Measurements from ENCODE around the gene HPCAL4. TPM values are rescaled to one million over a fixed set of nuclear protein-coding genes. Genes with fewer than 3 reads are reported as not detected.

Gene HPCAL4
- 0.39 and 0.48 TPM in 2 replicates for total RNA-seq

DNA sequence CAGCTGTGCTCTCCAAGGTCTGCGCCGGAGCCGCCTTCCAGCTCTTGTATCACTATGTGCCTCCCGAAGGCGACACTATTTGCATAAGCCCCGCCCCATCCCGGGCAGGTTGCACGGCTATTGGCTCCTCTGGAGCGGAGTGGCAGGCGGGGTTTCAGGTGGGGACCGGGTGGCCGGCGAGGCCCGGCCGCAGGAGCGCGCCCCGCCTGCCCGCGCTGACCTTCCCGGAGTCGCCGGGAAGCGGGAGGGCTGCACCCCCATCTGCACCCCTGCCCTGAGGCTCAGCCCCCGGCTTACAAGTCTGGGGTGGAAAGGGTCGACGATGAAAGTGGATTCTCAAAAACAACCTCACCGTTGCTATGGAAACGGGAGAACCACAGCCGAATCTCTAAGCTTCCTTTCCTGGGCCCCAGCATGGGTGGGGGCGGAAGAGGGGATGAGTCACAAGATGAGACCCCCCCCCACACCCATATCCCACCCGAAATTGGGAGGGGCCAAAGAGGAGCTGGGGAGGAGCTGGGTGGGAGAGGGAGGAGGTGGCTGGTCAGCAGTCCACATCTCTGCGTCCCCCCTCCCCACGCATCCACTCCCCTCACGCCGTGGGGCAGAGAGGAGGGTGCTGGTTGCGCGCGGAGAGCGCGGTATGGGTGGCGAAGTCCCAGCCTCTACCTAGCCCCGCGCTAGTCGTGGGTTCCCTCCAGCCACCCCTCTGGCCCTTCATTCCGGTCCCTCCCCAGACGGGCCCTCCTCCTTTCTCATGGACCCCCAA lies at the start of gene HPCAL4:
TSS of gene HPCAL4 (minus strand) at position 51 of the 769 bp plus-strand sequence. CDS start 6,830 bp downstream, outside the sequence.
- intact Hi-C loops (cut with micrococcal nuclease): no loop called here
- peaks cover 56% of the 10 kb centered on the region for H3K27me3 Mint-ChIP-seq (ENCODE audit: low read depth)
- DNase-seq (ENCODE audit: low spot score): peak; percentile 86
- H3K27ac Mint-ChIP-seq: no peak within 1 kb of the TSS
- H3K4me3 Mint-ChIP-seq (ENCODE audit: low read depth): peak within 1 kb of the TSS; percentile 70
- no peaks in the 10 kb centered on the region for H3K36me3 Mint-ChIP-seq (ENCODE audit: low read depth)
- H3K9me3 Mint-ChIP-seq: no peaks in the 10 kb centered on the region
- peaks cover 18% of the 10 kb centered on the region for H3K4me1 Mint-ChIP-seq (ENCODE audit: low read depth)

DNA sequence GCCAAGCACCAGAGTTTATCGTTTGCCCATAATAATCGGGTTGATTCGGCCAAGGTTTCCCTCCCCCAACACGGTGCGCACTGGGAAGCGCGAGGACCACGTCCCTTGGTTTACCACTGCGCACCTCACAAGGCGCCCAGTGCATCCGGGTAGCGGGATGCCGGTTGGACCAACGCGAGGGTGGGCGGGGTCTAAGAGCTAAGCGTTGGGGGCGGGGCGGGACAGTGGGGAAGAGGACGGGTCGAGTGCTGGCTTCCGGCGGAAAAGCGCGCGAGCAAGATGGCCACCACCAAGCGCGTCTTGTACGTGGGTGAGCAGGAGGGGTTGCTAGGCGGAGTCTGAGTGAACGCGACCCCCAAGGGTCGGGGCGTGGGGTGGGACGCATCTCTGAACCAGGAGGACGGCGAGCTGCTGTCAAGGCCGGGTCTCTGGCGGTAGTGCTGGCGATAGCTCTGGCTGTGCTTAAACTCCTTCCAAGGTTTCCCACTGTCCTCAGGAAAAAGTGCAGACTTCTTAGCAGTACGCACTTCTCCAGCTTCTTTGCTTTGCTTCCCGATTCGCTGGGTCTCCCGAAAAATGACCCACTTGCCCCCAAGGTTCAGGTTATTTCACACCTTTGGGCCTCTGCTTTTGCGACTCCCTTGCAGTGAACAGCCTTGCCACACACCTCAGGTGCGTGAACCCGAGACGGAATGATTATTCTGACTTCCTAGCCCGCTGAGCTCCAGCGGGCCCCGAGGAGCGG lies 47.6 kb upstream of the HPCAL4 start, which contains the start of gene PPIE:
TSS of gene PPIE (plus strand) at position 261 of the 745 bp plus-strand sequence. CDS start at position 280, 19 bp downstream.
- intact Hi-C loops (cut with micrococcal nuclease): loop anchor here (5.0 kb wide), 1 partner anchor 59 kb away; no protein-coding TSS in a partner anchor
- H3K27me3 Mint-ChIP-seq (ENCODE audit: low read depth): peaks cover 1% of the 10 kb centered on the region
- peak; percentile 86 for DNase-seq (ENCODE audit: low spot score)
- peaks cover 9% of the 10 kb centered on the region for H3K9me3 Mint-ChIP-seq
- peaks cover 44% of the 10 kb centered on the region for H3K4me1 Mint-ChIP-seq (ENCODE audit: low read depth)
- peaks cover 47% of the 10 kb centered on the region for H3K36me3 Mint-ChIP-seq (ENCODE audit: low read depth)
- H3K27ac Mint-ChIP-seq: peak within 1 kb of the TSS; percentile 96
- H3K4me3 Mint-ChIP-seq (ENCODE audit: low read depth): peak within 1 kb of the TSS; percentile 98

DNA sequence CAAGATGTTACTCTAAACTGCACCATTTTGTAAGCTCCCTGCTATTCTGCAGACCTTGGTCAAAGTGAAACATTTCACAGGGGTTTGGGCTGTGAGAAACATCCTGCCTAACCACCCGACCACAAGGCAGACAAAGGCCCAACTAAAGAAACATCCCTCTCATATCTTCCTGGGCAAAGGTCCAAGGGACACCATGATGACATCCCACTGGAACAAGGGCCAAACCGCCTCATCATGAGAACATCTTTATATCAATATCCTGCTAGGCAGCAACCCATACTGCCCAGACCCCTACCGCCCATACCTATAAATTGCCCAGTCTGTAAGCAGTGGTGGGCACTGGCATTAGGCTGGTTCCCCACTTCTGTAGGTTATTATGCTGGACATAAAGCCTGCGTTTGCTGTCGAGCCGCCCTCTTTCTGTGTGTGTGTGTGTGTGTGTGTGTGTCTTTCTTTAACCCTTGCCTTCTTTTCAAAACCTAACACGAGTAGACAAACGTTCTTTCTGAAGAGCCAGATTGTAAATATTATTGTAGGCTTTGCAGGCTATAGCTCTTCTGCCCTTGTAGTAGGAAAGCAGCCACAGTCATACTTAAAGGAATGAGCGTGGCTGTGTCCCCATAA lies 46.4 kb upstream of the HPCAL4 start:
- H3K36me3 Mint-ChIP-seq (ENCODE audit: low read depth): peaks cover 39% of the 10 kb centered on the region
- H3K4me1 Mint-ChIP-seq (ENCODE audit: low read depth): peaks cover 47% of the 10 kb centered on the region
- H3K27me3 Mint-ChIP-seq (ENCODE audit: low read depth): peaks cover 3% of the 10 kb centered on the region
- intact Hi-C loops (cut with micrococcal nuclease): loop anchor here (5.0 kb wide), 1 partner anchor 60 kb away; no protein-coding TSS in a partner anchor
- H3K9me3 Mint-ChIP-seq: peaks cover 9% of the 10 kb centered on the region
- H3K4me3 Mint-ChIP-seq (ENCODE audit: low read depth): peak overlapping the region; percentile 18
- H3K27ac Mint-ChIP-seq: peak overlapping the region; percentile 53
- DNase-seq (ENCODE audit: low spot score): no peak

DNA sequence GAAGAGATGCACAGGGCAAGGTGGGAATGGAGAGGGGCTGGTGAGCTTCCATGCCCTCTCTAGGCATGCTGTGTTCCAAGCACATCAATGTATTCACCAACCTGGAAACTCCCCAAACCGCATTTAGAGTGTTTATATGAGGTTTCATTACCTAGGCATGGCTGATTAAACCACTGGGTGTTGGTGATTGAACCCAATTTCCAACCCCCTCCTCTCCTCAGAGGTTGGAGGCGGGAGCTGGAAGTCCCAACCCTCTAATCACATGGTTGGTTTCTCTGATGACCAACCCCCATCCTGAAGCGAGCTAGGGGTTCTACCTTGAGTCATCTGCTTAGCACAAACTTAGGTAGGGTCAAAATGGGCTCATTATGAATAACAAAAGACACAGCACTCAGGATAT lies 44.5 kb upstream of the HPCAL4 start:
- no peak overlapping the region for H3K4me3 Mint-ChIP-seq (ENCODE audit: low read depth)
- peaks cover 9% of the 10 kb centered on the region for H3K9me3 Mint-ChIP-seq
- DNase-seq (ENCODE audit: low spot score): no peak
- H3K27me3 Mint-ChIP-seq (ENCODE audit: low read depth): peaks cover 4% of the 10 kb centered on the region
- peaks cover 23% of the 10 kb centered on the region for H3K36me3 Mint-ChIP-seq (ENCODE audit: low read depth)
- intact Hi-C loops (cut with micrococcal nuclease): loop anchor here (5.0 kb wide), 1 partner anchor 62 kb away; no protein-coding TSS in a partner anchor
- H3K27ac Mint-ChIP-seq: no peak overlapping the region
- peaks cover 41% of the 10 kb centered on the region for H3K4me1 Mint-ChIP-seq (ENCODE audit: low read depth)

DNA sequence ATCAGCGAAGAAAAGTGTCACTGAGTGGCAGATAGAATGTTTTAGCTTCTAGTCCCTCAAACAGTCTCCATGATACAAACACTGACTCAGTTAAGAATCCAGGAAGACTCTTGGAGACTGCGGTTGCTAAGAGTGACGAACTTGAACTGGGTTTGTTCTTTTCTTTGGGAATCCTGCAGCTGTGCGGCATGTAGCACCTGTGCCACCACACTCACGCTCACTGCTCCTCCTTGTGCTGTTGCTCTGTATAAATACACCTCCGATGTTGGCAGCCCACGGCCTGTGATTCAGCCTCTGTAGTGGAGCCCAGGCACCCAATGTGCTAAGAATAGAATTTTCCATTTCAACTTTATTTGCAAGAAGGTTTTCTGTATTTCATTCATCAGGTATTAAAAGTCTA lies 41.9 kb upstream of the HPCAL4 start:
- peaks cover 3% of the 10 kb centered on the region for H3K36me3 Mint-ChIP-seq (ENCODE audit: low read depth)
- peaks cover 18% of the 10 kb centered on the region for H3K27me3 Mint-ChIP-seq (ENCODE audit: low read depth)
- peak overlapping the region; percentile 1 for H3K27ac Mint-ChIP-seq
- no peak overlapping the region for H3K4me3 Mint-ChIP-seq (ENCODE audit: low read depth)
- H3K9me3 Mint-ChIP-seq: peaks cover 9% of the 10 kb centered on the region
- peaks cover 31% of the 10 kb centered on the region for H3K4me1 Mint-ChIP-seq (ENCODE audit: low read depth)
- intact Hi-C loops (cut with micrococcal nuclease): no loop called here
- no peak for DNase-seq (ENCODE audit: low spot score)

DNA sequence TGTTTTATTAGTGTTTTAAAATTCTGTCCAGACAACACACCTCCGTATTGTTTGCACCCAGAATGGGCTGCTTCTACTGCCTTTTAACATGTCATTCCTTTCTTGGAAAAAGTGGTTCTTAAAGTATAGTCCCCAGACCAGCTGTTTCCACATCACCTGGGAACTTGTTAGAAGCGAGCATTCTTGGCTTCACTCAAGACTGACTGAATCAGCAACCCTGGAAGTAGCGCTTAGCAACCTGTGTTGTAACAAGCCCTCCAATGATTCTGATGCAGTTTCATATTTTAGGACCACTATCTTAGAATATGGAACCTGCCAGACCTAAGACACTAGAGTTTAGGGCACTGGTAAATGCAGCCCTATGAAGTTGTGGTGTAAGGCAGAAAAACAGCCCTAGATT lies 41.5 kb upstream of the HPCAL4 start:
- Mint-ChIP-seq H3K27ac (no peak overlapping the region), H3K4me1 (ENCODE audit: low read depth) (peaks cover 33% of the 10 kb centered on the region), H3K27me3 (ENCODE audit: low read depth) (peaks cover 22% of the 10 kb centered on the region), H3K36me3 (ENCODE audit: low read depth) (peaks cover 3% of the 10 kb centered on the region), H3K4me3 (ENCODE audit: low read depth) (no peak overlapping the region), H3K9me3 (peaks cover 8% of the 10 kb centered on the region)
- DNase-seq (ENCODE audit: low spot score): no peak
- intact Hi-C loops (cut with micrococcal nuclease): no loop called here

DNA sequence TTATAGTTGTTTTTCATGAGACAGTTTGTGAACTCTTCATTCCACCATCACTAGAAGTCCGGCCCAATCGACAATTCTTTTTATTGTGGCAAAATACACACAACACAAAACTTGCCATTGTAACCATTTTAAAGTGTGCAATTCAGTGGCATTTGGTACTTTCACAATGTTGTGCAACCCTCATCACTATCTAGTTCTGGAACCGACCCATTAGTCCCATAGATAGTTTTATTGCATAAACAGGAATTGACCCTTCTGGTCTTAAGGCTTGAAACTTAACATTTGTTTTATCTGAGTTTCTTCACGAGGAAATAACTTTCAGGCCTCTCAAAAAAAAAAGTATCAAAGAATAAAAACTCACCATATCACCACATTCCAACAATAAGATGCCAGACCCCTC lies 38.6 kb upstream of the HPCAL4 start:
- Mint-ChIP-seq H3K36me3 (ENCODE audit: low read depth) (no peaks in the 10 kb centered on the region), H3K4me1 (ENCODE audit: low read depth) (peaks cover 28% of the 10 kb centered on the region), H3K9me3 (no peaks in the 10 kb centered on the region), H3K4me3 (ENCODE audit: low read depth) (no peak overlapping the region), H3K27me3 (ENCODE audit: low read depth) (peaks cover 43% of the 10 kb centered on the region), H3K27ac (no peak overlapping the region)
- DNase-seq (ENCODE audit: low spot score): no peak
- intact Hi-C loops (cut with micrococcal nuclease): loop anchor here (10.0 kb wide), 1 partner anchor 625 kb away; no protein-coding TSS in a partner anchor

DNA sequence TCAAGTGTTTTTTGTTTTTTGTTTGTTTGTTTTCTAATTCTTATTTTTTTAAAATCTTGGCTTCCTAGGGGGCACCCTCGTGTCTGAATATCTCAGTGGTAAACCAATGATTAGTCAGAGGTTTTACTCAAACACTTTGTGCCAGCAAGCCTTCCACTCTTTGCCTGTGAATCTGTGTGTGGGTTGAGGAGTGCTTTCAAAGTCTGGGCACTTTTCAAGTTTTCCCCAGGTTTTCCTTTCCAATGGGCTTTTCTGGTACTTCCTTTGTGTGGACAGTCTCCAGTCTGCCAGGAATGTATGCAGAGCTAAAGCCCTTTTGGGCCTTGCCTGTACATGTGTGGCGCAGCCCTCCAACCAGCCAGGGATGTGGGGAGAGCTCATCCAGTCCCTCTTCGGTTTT lies 37.8 kb upstream of the HPCAL4 start:
- Mint-ChIP-seq H3K9me3 (no peaks in the 10 kb centered on the region), H3K27me3 (ENCODE audit: low read depth) (peaks cover 51% of the 10 kb centered on the region), H3K4me3 (ENCODE audit: low read depth) (no peak overlapping the region), H3K36me3 (ENCODE audit: low read depth) (no peaks in the 10 kb centered on the region), H3K27ac (no peak overlapping the region), H3K4me1 (ENCODE audit: low read depth) (peaks cover 26% of the 10 kb centered on the region)
- DNase-seq (ENCODE audit: low spot score): no peak
- intact Hi-C loops (cut with micrococcal nuclease): loop anchor here (10.0 kb wide), 1 partner anchor 624 kb away; no protein-coding TSS in a partner anchor

DNA sequence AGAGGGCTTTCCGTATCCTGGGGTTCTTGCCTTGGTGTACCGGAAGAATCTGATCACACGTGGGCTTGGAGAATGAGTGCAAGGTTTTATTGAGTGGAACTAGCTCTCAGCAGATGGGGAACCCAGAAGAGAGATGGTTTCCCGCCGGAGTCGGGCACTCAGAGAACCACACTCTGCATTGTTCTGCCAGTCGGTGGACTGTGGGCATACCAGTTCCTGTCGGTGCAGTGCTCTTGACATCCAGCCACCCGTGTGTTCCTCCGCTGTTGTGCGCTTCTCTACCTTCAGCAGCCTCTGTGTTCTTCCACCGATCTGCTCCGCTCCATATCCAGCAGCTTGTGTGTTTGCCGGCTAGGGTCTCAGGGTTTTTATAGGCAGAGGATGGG lies 36.7 kb upstream of the HPCAL4 start:
- Mint-ChIP-seq H3K4me3 (ENCODE audit: low read depth) (no peak overlapping the region), H3K27ac (no peak overlapping the region), H3K4me1 (ENCODE audit: low read depth) (peaks cover 22% of the 10 kb centered on the region), H3K36me3 (ENCODE audit: low read depth) (no peaks in the 10 kb centered on the region), H3K9me3 (no peaks in the 10 kb centered on the region), H3K27me3 (ENCODE audit: low read depth) (peaks cover 48% of the 10 kb centered on the region)
- DNase-seq (ENCODE audit: low spot score): no peak
- intact Hi-C loops (cut with micrococcal nuclease): loop anchor here (10.0 kb wide), 1 partner anchor 623 kb away; no protein-coding TSS in a partner anchor

DNA sequence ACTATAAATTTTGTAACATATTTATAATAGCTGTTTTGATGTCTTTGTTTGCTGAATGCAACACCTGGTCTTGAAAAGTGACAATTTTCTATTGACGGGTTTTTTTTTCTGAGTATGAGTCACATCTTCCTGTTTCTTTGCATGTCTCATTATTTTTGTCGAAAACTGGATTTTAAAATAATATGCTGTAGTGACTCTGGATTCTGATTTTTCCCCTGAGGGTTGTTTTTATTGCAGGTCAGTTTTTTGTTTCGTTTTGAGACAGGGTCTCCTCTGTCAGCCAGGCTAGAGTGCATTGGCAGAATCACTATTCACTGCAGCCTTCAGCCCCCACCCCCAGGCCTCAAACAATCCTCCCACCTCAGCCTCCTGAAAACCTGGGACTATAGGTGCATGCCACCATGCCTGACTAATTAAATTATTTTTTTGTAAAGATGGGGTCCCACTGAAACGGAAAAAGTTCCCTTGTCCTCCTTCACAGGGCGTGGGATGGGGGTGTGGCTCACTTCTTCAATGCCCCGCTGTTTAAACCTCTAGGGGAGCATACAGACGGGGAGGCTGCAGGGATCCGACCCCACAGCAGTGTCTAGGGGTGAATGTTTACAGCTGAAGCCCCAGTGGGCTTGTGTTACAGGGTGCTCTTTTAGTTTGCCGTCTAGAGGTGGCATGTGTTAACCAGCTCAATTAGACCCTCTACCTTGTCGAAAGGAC lies 36.1 kb upstream of the HPCAL4 start:
- no peak overlapping the region for H3K27ac Mint-ChIP-seq
- H3K4me1 Mint-ChIP-seq (ENCODE audit: low read depth): peaks cover 22% of the 10 kb centered on the region
- H3K9me3 Mint-ChIP-seq: no peaks in the 10 kb centered on the region
- DNase-seq (ENCODE audit: low spot score): no peak
- no peak overlapping the region for H3K4me3 Mint-ChIP-seq (ENCODE audit: low read depth)
- intact Hi-C loops (cut with micrococcal nuclease): loop anchor here (10.0 kb wide), 1 partner anchor 623 kb away; no protein-coding TSS in a partner anchor
- peaks cover 48% of the 10 kb centered on the region for H3K27me3 Mint-ChIP-seq (ENCODE audit: low read depth)
- H3K36me3 Mint-ChIP-seq (ENCODE audit: low read depth): no peaks in the 10 kb centered on the region

DNA sequence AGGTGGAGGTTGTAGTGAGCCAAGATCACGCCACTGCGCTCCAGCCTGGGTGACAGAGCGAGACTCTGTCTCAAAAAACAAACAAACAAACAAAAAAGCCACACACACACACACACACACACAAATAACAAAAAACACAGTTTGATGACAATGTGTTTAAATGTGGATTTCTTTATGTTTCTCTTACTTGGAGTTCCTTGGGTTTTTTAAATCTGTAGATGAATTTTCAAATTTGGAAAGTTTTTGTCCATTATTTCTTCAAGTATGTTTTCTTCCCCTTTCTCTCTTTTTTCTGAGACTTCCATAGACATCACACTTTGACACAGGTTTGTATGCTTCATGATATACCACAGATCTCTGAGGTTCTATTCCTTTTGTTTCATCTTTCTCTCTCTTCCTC lies 35.4 kb upstream of the HPCAL4 start:
- Mint-ChIP-seq H3K27ac (no peak overlapping the region), H3K27me3 (ENCODE audit: low read depth) (peaks cover 53% of the 10 kb centered on the region), H3K4me1 (ENCODE audit: low read depth) (peaks cover 22% of the 10 kb centered on the region), H3K9me3 (no peaks in the 10 kb centered on the region), H3K36me3 (ENCODE audit: low read depth) (no peaks in the 10 kb centered on the region), H3K4me3 (ENCODE audit: low read depth) (no peak overlapping the region)
- DNase-seq (ENCODE audit: low spot score): no peak
- intact Hi-C loops (cut with micrococcal nuclease): loop anchor here (10.0 kb wide), 1 partner anchor 622 kb away; no protein-coding TSS in a partner anchor

DNA sequence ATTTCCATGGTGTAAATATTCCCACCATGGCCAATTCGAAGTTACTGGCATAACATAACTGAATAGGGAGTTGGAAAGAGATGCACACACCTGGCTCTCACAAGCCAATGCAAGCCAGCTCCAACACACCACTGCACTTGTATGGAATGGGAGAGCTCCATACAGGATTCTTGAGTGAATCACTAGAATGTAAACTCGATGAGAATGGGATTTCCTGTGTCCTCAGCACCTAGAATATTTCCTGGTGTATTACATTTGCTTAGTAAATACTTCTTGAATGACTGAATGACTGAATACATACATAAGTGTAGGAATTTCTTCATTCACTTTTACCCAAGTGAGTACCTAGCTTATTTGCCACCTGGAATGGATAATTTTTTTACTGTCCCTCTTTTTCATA lies 31.3 kb upstream of the HPCAL4 start:
- Mint-ChIP-seq H3K27ac (no peak overlapping the region), H3K4me1 (ENCODE audit: low read depth) (peaks cover 6% of the 10 kb centered on the region), H3K27me3 (ENCODE audit: low read depth) (peaks cover 51% of the 10 kb centered on the region), H3K4me3 (ENCODE audit: low read depth) (no peak overlapping the region), H3K9me3 (no peaks in the 10 kb centered on the region), H3K36me3 (ENCODE audit: low read depth) (no peaks in the 10 kb centered on the region)
- intact Hi-C loops (cut with micrococcal nuclease): loop anchor here (10.0 kb wide), 1 partner anchor 618 kb away; no protein-coding TSS in a partner anchor
- DNase-seq (ENCODE audit: low spot score): no peak
